ENCODE results near the gene WARS2.

WARS2 gene

DNA sequence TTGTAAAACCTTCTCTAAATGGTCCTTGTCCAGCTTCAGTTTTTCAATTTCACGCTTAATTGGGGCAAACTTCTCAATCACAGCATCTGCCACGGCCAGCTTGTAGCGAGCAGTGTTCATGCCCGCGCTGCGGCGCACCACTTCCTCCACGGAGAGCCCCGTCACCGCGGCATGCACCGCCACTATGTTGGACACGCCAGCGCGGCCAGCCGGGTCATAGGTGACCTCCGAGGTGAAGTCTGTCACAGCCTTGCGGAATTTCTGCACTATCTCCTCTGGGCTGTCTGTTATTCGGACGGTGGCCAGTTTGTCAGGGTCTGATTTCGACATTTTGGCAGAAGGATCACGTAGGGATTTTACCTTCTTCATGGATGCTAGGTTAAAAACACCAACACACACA lies 107.5 kb downstream of the WARS2 start:
- DNase-seq (ENCODE audit: low spot score), result no peak
- no peak for FAIRE-seq

- DNase-seq (ENCODE audit: low spot score) (no peak), FAIRE-seq (no peak)
Measured at GRCh38 chr1:119027759-119028158, 112.7 kb downstream of the WARS2 start.

DNA sequence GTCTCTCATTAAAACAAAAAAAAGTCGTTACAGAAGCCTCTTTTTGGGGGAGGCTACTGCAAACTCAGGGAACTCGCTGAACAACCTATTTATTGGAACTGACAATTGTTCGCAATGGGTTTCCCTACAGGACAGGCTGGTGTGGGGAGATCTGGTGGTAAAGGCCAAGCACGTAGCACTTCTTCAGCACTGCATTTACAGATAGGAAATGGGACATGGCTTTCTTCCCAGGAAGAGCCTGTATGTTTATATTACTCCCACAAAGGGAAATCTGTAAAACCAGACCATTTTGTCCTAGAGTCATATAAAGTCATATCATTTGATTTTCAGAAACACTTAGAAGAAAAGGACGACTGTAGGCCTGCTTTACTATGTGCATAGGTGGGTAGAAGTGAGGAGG lies 113.5 kb downstream of the WARS2 start:
- DNase-seq (ENCODE audit: low spot score) (no peak), FAIRE-seq (no peak)

DNA sequence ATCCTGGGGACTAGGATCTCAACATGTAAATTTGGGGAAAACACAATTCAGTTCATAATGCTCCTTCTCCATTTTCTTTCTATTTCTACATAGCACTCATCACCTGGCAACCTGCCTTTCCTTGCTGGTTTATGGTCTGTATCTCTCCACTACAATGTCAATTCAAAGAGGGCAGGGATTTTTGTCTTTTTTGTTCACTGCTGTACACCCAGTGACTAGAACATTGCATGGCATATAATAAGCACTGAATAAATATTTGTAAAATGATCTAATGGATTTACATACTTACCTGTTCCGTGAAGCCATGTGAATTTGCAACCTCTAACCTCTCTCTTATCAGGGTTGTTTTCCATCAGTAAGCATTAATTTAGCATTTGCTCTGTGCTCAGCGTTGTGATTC lies 124.9 kb downstream of the WARS2 start:
- DNase-seq (ENCODE audit: low spot score) (no peak), FAIRE-seq (no peak)

- FAIRE-seq (no peak), DNase-seq (ENCODE audit: low spot score) (no peak)
Measured at GRCh38 chr1:119012383-119012782, 128.1 kb downstream of the WARS2 start.

DNA sequence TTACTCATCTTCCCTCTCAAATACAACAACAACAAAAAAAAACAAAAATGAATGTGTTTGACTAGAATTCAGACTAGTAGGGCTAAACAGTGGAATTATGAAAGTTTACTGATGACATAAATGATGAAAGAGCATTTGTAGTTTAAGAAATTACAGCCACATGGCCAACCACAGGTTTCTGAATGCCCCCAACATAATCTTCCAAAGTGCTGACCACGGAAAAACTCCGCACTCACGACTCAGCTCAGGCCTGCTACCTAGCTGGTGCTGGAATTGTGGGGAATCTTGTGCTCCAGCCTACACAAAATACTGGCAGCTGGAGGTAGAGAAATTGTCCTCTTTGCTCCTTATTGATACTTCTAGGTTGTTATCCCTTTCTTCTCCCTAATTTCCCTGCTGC lies 128.7 kb downstream of the WARS2 start:
- FAIRE-seq (no peak), DNase-seq (ENCODE audit: low spot score) (peak; percentile 40)

- DNase-seq (ENCODE audit: low spot score), result no peak
- no peak for FAIRE-seq
Measured at GRCh38 chr1:119011116-119011515, 129.3 kb downstream of the WARS2 start.

DNA sequence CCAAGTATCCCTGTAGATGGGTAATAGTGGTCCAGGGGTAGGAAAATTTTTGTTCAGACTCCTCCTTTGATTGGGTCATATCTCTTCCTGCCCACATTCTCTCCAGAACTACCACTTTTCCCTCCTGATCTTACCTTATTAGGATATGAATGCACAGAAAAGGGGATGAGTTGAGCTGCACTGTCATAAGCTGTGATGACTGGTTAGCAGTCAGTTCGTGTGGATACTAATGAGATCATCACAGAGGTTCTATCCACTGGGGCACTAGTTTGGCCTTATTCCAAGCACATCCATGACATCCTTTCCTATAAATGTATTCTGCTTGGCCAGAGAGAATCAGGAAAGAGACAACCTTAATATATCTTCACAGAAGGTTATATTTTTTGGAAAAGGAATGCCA lies 130.3 kb downstream of the WARS2 start:
- peak; percentile 84 for DNase-seq (ENCODE audit: low spot score)
- no peak for FAIRE-seq

DNA sequence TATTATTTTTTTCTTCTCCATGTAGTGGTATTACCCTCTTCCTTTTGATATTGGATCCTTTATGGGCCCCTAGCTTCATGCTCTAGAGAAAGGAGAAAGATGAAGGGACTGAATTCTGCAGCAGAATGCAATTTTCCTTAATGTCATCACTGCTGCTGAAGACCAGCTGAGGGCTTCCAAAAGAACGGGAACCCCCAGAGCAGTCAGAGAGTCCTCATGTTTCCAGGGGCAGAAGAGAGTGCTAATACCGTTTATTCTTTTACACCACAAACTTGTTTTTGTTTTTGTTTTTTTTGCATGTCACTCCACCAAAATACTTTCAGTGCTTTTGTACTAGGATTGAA lies 131.2 kb downstream of the WARS2 start:
- FAIRE-seq (no peak), DNase-seq (ENCODE audit: low spot score) (no peak)

DNA sequence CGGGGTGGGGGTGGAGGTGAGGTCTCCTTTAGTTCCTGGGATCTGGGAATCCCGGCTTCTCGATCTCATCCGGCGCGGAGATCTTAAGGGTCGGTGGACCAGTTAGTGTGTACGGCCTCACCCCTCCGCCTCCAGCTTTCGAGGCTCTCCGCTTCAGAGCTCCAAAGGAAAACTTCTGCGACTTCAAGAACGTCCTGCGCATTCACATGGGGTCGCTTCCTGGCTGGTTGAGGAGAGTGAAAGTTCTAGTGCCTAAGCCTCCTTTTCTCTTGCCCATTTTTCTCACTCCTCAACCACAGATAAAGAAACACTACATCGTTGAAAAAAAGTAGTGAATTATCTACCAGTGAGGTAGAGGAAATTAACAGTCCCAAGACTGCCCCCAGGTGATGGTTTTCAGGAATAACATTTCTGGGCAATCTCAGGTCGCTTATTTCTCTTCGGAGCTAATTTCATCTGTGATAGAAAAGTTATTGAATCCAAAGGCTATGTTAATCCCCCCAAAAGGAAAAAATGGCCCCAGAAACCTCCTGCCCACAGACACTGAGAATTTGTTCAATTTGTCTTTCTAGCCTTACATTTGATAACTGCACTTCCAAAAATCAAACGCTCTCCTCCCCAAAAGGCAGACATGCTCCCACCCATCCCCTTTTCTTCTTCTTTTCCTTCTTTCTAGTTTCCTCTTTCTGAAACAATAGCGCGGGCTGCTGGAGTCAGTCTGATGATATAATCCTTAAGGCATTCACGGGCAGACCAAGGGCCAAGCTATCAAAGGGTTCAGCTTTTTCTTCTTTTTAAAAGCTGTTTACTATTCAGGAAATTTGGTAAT lies 131.8 kb downstream of the WARS2 start:
- peak; percentile 78 for FAIRE-seq
- peak; percentile 51 for DNase-seq (ENCODE audit: low spot score)

DNA sequence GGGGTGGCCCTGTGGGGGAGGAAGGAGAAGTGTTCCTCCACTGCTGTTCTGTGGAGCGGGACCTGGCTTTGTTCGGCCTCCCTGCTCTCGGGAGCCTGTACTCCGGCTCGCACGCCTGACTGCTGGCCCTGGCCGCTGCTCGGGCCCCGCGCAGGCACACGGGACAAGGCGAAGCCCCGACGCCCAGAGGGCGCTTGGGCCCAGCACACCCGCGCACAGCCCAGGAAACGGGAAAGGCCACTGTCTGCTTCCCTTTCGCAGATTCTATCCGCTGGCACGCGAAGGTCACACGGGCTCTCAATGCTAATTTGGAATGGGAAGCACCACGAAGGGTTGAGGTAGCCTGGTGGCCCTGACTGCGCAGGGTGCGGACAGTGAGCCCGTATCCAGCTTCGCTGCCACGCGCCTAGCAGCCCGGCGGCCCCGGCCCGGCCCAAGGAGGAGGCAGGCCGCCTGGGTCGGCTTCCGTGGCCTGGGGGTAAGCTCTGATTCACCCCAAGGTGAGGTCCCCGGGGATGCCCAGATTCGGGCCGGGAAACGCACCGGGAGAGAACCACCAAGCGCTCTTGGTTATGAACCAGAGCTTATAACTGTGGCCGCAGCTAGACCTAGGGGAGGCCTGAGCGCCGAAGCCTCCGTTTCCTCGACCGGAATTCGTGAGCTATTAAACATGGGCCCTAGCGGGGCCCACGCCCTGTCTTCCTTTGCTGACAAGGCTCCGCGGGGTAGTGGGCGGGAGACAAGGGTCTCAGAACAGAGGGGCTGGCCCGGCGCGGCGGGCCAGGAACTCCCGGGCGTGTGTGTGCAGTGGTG lies 132.6 kb downstream of the WARS2 start:
- DNase-seq (ENCODE audit: low spot score), result no peak
- FAIRE-seq, result no peak

DNA sequence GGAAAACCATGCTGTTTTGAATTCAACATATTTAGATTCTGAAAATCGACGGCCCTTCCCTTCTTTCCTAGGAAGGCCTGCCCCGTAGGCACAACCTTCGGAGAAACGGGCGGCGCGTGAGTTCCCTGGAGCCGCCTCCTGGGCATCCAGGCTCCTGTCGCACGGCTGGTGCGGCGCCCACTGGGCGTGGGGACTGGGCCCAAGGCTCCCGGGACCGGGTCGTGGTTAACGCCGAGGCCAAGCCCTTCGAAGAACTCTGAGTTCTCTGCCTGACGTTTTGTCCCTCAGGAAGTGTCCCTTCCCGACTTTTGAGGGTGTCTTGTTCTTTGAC lies 133.1 kb downstream of the WARS2 start:
- FAIRE-seq, result no peak
- DNase-seq (ENCODE audit: low spot score), result no peak

- no peak for FAIRE-seq
Measured at GRCh38 chr1:119006406-119007279, 133.8 kb downstream of the WARS2 start.

DNA sequence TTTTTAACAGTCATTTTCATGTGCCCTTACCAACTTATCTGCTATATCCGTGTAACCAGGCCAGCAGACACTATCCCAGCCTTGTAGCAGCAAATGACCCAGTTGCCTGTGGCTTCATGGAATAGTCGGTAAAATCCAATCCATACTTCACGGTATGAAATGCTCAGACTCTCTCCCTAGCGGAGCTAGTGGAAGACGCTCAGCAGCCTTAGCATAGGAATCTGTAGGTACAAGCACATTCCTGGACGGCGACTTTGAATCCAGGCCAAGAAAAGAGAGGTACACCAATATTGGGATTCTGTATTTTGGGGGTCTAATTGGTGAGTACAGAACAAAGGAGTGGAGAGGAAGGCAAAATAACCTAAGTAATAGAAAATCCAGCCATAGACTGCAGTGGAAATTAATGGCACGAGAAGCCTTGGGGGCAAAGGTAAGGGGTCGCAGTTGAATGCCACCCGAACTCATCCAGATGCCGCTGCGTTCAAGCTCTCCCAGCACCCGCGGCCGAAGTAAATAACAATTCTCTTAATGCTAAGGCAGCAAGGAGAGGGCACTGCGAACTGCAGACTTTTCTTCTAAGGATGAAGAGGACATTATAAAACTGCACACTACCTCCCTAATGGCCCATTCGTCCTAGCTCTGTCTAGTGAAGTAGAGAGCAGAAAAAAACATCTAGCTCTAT lies 134.6 kb downstream of the WARS2 start:
- FAIRE-seq (no peak), DNase-seq (ENCODE audit: low spot score) (no peak)

More at GRCh38 chr1:119006406-119007279, 133.8 kb downstream of the WARS2 start:
- DNase-seq (ENCODE audit: low spot score), result no peak

GRCh38 chr1:119004781-119005180 lies 135.7 kb downstream of the WARS2 start:
- FAIRE-seq (no peak), DNase-seq (ENCODE audit: low spot score) (no peak)

DNA sequence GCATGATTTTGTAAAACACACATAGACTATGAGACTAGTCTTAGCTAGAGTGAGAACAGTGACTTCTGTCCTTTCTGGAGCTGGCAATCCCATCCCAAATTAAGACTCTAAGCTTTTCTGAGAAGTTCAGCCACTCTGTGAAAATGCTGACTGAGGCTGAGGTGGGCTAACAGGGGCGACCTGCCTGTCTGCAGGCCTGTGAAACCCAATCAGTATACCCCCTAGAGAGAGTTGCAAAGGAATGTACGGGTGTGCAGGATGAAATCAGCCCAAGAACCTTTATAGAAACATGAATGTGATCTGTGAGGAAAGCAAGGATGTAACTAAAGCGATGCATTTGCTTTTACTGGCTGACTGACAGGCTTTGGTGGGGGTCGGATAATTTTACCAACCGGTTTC lies 136.3 kb downstream of the WARS2 start:
- no peak for DNase-seq (ENCODE audit: low spot score)
- FAIRE-seq, result no peak

- DNase-seq (ENCODE audit: low spot score), result no peak
- no peak for FAIRE-seq
Measured at GRCh38 chr1:119003413-119004128, 136.9 kb downstream of the WARS2 start.

GRCh38 chr1:119002028-119002686 lies 138.3 kb downstream of the WARS2 start:
- FAIRE-seq, result no peak

DNA sequence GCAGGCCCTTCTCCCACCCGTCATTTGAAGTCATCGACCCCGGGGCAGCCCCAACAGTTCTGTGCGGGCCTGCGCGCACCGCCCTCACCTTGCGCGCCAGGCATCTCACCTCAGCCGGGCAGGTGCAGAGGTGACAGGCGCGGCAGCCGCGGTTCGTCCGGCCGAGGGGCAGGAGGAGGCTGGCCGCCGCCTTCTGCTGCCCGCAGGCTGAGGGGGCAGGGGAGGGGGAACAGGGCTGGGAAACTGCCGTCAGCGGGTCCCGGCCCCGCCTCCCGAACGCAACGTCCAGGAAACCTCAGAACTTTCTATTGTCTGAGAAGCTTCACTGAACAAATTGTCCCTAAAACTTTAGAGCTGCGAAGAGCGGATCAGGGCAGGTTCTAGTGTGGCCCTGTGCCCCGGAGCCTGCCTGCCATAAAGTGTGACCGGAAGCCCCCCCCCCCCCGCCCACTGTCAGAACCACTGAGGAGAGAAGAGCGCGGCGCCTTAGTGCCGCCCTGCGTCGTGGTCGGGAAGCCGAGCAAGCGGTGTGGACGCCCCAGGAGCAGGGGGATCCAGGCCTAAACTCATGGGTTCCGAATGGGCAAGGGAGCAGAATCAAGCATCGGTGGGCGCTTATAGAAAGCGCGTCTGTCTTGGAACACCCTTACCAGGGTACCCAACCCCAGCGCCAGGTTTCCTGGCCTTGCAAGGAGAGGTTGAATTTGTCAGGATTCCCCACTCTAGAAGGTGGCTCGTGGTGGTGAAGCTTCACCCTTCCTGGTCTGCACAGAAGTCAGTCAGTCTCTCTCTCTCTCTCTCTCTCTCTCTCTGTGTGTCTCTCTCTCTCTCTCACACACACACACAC lies 139.0 kb downstream of the WARS2 start:
- FAIRE-seq, result no peak
- DNase-seq (ENCODE audit: low spot score), result no peak

More at GRCh38 chr1:119002028-119002686, 138.3 kb downstream of the WARS2 start:
- peak; percentile 65 for DNase-seq (ENCODE audit: low spot score)
